Calu3 (cell line): Measurements from ENCODE around the gene ZBTB14. TPM values are rescaled to one million over a fixed set of nuclear protein-coding genes. Genes with fewer than 3 reads are reported as not detected.

Experiments used
- BruUV-seq: library from RNA; stranded (reverse); fragments of 400-500 nt; replicated peaks from 2 replicates; lab custom pipeline; 2021; lab: Mats Ljungman, UMichigan
- CTCF ChIA-PET: fragments of 300-600 bp; sonication (Branson Sonifier 250); formaldehyde crosslinking; loops from one replicate; lab custom pipeline; 2022; ENCODE audit warnings: antibody characterized with exemption; lab: Charles Lee
- DNase-seq: peaks from one replicate; pipeline ENCODE4 v3.0.0; 2022
- H3K27ac Mint-ChIP-seq: one replicate; pipeline ENCODE4 v1.8.0; 2022; ENCODE audit warnings: mixed read lengths; ENCODE audit not compliant: unreplicated experiment
- H3K27me3 Mint-ChIP-seq: one replicate; pipeline ENCODE4 v1.8.0; 2022; ENCODE audit warnings: mixed read lengths; ENCODE audit not compliant: unreplicated experiment
- H3K36me3 Mint-ChIP-seq: one replicate; pipeline ENCODE4 v1.8.0; 2022; ENCODE audit warnings: mild to moderate bottlenecking, moderate library complexity, mixed read lengths; ENCODE audit not compliant: insufficient read depth, unreplicated experiment
- H3K4me1 Mint-ChIP-seq: one replicate; pipeline ENCODE4 v1.8.0; 2022; ENCODE audit warnings: mild to moderate bottlenecking, low read depth, mixed read lengths; ENCODE audit not compliant: unreplicated experiment
- H3K4me3 Mint-ChIP-seq: one replicate; pipeline ENCODE4 v1.8.0; 2022; ENCODE audit warnings: mild to moderate bottlenecking, low read depth, moderate library complexity, mixed read lengths; ENCODE audit not compliant: unreplicated experiment
- H3K9me3 Mint-ChIP-seq: one replicate; pipeline ENCODE4 v1.8.0; 2022; ENCODE audit warnings: low read depth, mixed read lengths; ENCODE audit not compliant: unreplicated experiment
- intact Hi-C: fragments of 100-400 bp; cut with micrococcal nuclease; formaldehyde crosslinking; loops from one replicate; pipeline ENCODE4 v1.10.0; 2022; ENCODE audit not compliant: unreplicated experiment
- total RNA-seq: library from RNA; stranded (reverse); gene quantifications from 2 replicates; pipeline ENCODE4 v1.2.3, GENCODE V29; 2022
- TF ChIP-seq, protein P1 (sequence below): fragments of 200-600 bp; IDR thresholded peaks from one replicate; pipeline ENCODE4 v1.8.0; 2022; ENCODE audit warnings: antibody characterized with exemption; ENCODE audit not compliant: unreplicated experiment

ZBTB14 gene
- total RNA-seq, 1 experiment from 2014 or later = 12.9 TPM

DNA sequence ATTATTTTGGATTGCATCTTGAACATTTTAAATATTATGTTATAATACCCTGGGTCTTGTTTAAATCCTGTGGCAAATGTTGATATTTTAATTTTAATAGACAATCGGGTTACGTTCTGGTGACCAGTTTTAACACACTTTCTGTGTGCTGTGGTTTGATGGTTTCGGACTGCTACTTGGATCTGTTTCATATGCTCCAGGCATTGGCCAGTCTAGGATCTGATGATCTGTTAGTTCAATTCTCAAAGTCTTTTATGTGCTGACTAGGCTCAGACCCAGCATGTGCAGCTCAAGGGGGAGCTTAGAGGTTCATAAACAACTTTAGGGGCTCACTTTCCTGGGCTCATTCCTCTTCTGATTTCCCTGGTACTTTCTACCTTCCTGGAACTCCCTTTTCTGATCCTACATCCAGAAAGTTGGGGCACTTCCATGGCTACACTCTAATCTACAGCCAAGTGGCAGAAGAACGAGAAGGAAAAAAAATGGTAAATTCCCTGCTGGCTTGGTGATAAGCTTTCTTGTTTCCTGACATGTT, 5.0 kb upstream of the ZBTB14 start:
- peaks cover 8% of the 10 kb centered on the region for H3K4me1 Mint-ChIP-seq
- H3K27ac Mint-ChIP-seq = no peak overlapping the region
- no peak for DNase-seq
- H3K4me3 Mint-ChIP-seq = no peak overlapping the region
- TF ChIP-seq, protein P1, sequence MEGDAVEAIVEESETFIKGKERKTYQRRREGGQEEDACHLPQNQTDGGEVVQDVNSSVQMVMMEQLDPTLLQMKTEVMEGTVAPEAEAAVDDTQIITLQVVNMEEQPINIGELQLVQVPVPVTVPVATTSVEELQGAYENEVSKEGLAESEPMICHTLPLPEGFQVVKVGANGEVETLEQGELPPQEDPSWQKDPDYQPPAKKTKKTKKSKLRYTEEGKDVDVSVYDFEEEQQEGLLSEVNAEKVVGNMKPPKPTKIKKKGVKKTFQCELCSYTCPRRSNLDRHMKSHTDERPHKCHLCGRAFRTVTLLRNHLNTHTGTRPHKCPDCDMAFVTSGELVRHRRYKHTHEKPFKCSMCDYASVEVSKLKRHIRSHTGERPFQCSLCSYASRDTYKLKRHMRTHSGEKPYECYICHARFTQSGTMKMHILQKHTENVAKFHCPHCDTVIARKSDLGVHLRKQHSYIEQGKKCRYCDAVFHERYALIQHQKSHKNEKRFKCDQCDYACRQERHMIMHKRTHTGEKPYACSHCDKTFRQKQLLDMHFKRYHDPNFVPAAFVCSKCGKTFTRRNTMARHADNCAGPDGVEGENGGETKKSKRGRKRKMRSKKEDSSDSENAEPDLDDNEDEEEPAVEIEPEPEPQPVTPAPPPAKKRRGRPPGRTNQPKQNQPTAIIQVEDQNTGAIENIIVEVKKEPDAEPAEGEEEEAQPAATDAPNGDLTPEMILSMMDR = no peak
- H3K9me3 Mint-ChIP-seq = no peaks in the 10 kb centered on the region
- intact Hi-C loops = no loop called here
- H3K27me3 Mint-ChIP-seq = peaks cover 31% of the 10 kb centered on the region
- H3K36me3 Mint-ChIP-seq = peaks cover 16% of the 10 kb centered on the region
- BruUV-seq = no TSS peak
- CTCF ChIA-PET = no interaction called here

DNA sequence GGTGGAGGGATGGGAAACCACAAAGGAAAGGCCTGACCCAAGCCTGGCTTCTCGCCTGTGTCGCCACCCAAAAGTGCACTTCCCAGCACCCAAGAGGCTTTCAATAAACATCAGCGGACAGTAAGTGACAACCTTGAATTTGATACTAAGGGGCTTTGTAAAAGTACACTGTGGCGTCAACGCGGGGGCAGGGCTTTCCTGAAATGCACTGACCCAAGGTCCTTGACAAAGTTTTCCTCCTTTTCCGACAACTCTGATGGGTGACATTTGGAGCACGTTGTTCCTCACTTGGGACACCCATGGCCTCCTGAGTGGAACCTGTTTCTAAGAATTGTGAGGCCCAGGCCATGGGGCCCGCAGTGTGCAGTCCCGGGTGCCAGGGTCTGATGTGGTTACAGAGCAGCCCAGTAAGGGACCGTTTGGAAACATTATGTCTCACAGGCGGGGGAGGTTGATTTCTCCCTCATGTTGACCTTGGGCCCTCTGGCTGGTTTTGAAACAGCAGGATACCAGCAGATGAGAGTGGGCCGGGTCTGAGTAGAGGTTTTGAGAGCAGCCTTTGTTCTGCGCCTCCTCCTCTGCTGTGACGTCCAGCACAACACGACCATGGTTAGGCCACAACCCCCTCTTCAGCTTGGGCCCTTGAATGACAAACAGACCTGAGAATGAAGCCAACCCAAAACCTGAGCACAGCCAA, 2.8 kb upstream of the ZBTB14 start:
- Mint-ChIP-seq H3K36me3 (peaks cover 24% of the 10 kb centered on the region), H3K27ac (no peak overlapping the region), H3K9me3 (no peaks in the 10 kb centered on the region), H3K4me3 (no peak overlapping the region), H3K27me3 (peaks cover 19% of the 10 kb centered on the region), H3K4me1 (peaks cover 8% of the 10 kb centered on the region)
- intact Hi-C loops = no loop called here
- CTCF ChIA-PET = no interaction called here
- no peak for DNase-seq
- TF ChIP-seq, protein P1 = no peak
- BruUV-seq = no TSS peak

GRCh38 chr18:5297597-5297996, 2.1 kb upstream of the ZBTB14 start:
- DNase-seq = no peak
- Mint-ChIP-seq H3K27me3 (peaks cover 11% of the 10 kb centered on the region), H3K9me3 (no peaks in the 10 kb centered on the region), H3K4me1 (peaks cover 8% of the 10 kb centered on the region), H3K27ac (no peak overlapping the region), H3K4me3 (no peak overlapping the region), H3K36me3 (peaks cover 24% of the 10 kb centered on the region)
- BruUV-seq = no TSS peak
- TF ChIP-seq, protein P1 = no peak
- CTCF ChIA-PET = interaction anchor here (0.6 kb wide), 1 partner anchor 289 kb away, joined by 3 read pairs; no protein-coding TSS in a partner anchor
- intact Hi-C loops = no loop called here

DNA sequence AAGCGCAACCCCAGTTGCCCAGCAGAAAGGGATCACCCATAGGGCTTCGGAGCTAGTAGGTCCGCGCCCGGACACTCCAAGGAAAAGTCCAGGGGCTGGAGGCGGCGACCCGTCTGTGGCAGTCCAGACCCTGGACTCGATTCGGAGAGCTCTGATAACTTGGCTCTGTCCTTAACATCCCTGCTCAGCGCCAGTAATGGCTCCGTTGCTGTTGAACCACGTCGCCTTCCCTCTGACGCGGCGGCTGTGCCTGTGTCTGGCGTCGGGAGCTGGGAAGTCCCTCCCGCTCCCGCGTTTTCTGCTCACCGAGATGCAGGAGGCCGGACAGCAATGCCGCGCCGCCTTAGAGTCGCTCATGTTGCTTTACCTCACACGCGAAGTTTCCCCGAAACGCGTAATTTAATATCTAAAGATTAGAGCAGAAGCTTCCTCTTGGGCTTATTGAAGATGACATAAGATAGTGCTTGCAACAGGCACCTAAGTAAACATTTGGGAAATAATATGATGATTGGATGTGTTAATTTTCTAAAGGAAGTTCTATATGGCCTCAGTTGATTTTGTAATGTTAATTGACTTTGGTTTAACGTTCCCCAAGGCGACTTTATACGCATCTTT, 1.3 kb upstream of the ZBTB14 start:
- no TSS peak for BruUV-seq
- no peaks in the 10 kb centered on the region for H3K9me3 Mint-ChIP-seq
- DNase-seq = peak; percentile 76
- peak overlapping the region; percentile 85 for H3K27ac Mint-ChIP-seq
- H3K36me3 Mint-ChIP-seq = peaks cover 24% of the 10 kb centered on the region
- peak overlapping the region; percentile 89 for H3K4me3 Mint-ChIP-seq
- CTCF ChIA-PET = interaction anchor here (0.6 kb wide), 1 partner anchor 290 kb away, joined by 3 read pairs; no protein-coding TSS in a partner anchor
- intact Hi-C loops = no loop called here
- peaks cover 4% of the 10 kb centered on the region for H3K27me3 Mint-ChIP-seq
- TF ChIP-seq, protein P1 = no peak
- peaks cover 8% of the 10 kb centered on the region for H3K4me1 Mint-ChIP-seq
